ENCODE results near the gene CCDC73. TPM values are rescaled to one million over a fixed set of nuclear protein-coding genes. Genes with fewer than 3 reads are reported as not detected.
"Not testable (repeated sequence)": the region's sequence is repeated elsewhere in the genome, so short reads cannot be mapped to it uniquely, and the experiment has no call there.

CCDC73 gene
- total RNA-seq, 1 donor from 2014 or later, result not detected

DNA sequence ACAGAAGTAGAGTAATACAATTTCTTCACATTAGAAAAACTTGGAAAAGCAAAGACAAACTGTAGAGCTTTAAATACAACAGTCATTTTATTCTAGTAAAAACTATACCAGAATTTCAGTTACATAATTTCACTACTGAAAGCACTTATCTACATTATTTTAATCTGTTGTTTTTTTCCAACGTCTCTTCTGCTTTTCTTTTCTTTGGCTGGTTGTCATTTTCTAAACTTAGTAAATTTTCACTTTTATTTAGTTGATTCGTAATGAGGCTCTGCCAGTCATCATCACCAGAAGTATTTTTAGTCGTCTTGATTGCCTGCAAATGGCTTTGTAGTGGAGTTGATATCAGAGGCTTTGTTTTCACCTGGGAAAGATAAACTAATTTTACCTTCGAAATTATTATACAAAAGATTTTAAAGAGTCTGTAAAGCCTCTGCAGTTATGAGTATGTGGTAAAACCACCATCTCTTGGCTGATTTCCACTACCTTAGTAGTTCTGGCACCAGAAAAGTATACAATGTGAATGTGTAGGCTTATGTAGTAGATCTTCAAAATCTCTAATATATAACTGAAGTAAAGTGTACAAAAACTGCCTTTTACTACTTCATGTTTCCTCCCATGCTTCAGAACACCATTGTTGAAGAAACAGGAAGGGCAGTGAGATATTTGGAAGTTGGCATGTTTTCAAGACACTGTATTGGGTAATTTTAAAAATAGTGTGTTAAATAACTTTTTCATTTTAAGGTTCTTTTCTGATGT, 191.6 kb downstream of the CCDC73 start:
- no peak overlapping the region for H3K4me3 ChIP-seq
- no peaks in the 10 kb centered on the region for H3K4me1 ChIP-seq
- H3K27me3 ChIP-seq, result no peaks in the 10 kb centered on the region
- no peaks in the 10 kb centered on the region for H3K9me3 ChIP-seq
- peaks cover 17 to 47% of the 10 kb centered on the region in 2 donors for H3K36me3 ChIP-seq
- H3K27ac ChIP-seq, result no peak overlapping the region
- no peak for DNase-seq (ENCODE audit: low spot score in 2 of 2)
- intact Hi-C loops (cut with DNase I), result no loop called here
- no peak for TF ChIP-seq CTCF (IDR thresholded peaks at IDR 0.05)

- TF ChIP-seq CTCF (IDR thresholded peaks at IDR 0.05), result no peak
- peaks cover 38 to 67% of the 10 kb centered on the region in 2 donors for H3K36me3 ChIP-seq
- DNase-seq (ENCODE audit: low spot score in 2 of 2), result no peak
- H3K4me3 ChIP-seq, result no peak overlapping the region
- no peak overlapping the region for H3K27ac ChIP-seq
- H3K4me1 ChIP-seq, result no peaks in the 10 kb centered on the region
- no peaks in the 10 kb centered on the region for H3K9me3 ChIP-seq
- no peaks in the 10 kb centered on the region for H3K27me3 ChIP-seq
- intact Hi-C loops (cut with DNase I), result no loop called here
Observed at GRCh38 chr11:32597921-32598320, 196.5 kb downstream of the CCDC73 start.

DNA sequence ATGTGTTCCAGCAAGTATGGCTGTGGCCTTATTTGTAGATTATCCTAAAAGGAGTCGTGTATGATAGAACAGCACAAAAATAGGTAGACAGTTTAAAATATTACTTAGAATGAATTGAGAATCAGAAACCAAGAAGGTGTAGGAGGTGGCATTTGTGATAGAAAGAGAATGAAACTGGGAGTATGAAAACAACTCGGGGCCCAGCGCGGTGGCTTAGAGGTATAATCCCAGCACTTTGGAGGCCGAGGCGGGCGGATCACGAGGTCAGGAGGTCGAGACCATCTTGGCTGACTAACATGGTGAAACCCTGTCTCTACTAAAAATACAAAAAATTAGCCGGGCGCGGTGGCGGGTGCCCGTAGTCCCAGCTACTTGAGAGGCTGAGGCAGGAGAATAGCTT, 198.3 kb downstream of the CCDC73 start:
- H3K9me3 ChIP-seq; H3K4me3 ChIP-seq; H3K27ac ChIP-seq; H3K27me3 ChIP-seq; H3K4me1 ChIP-seq; intact Hi-C loops (cut with DNase I); DNase-seq (ENCODE audit: low spot score in 2 of 2): not testable (repeated sequence)
- peaks cover 51 to 73% of the 10 kb centered on the region in 2 donors for H3K36me3 ChIP-seq

DNA sequence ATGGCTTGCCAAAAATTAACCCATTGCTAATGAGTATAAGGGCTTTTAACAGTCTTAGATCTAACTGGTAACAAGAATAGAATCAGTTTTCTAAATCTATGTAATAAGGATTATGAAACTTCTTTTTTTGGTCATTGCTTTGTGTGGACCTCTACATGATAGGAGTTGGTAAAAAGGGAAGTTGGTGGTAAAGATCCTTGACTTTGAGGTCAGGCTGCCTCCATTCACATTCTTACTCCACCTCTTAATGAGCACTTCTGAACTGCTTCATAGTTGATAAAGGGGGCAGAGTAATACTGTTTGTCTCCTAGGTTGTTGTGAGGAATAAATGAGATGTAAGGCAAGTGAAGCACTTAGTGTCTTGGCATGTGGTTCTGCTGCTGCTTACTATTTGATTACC, 200.2 kb downstream of the CCDC73 start:
- TF ChIP-seq CTCF (IDR thresholded peaks at IDR 0.05), result no peak
- Histone ChIP-seq H3K4me3 (no peak overlapping the region), H3K4me1 (no peaks in the 10 kb centered on the region), H3K27ac (no peak overlapping the region), H3K27me3 (no peaks in the 10 kb centered on the region), H3K36me3 (peaks cover 69 to 85% of the 10 kb centered on the region in 2 donors), H3K9me3 (no peaks in the 10 kb centered on the region)
- intact Hi-C loops (cut with DNase I), result no loop called here
- no peak for DNase-seq (ENCODE audit: low spot score in 2 of 2)

- Histone ChIP-seq H3K4me1 (peaks cover 7 to 9% of the 10 kb centered on the region in 2 donors), H3K9me3 (no peaks in the 10 kb centered on the region), H3K27me3 (no peaks in the 10 kb centered on the region), H3K27ac (no peak overlapping the region), H3K36me3 (peaks cover 27 to 34% of the 10 kb centered on the region in 2 donors), H3K4me3 (no peak overlapping the region)
- intact Hi-C loops (cut with DNase I), result loop anchor here (10.0 kb wide), 1 partner anchor 1188 kb away; the partner anchor contains the start of gene FBXO3
- no peak for DNase-seq (ENCODE audit: low spot score in 2 of 2)
- no peak for TF ChIP-seq CTCF (IDR thresholded peaks at IDR 0.05)
Observed at GRCh38 chr11:32586576-32587190, 207.8 kb downstream of the CCDC73 start.

DNA sequence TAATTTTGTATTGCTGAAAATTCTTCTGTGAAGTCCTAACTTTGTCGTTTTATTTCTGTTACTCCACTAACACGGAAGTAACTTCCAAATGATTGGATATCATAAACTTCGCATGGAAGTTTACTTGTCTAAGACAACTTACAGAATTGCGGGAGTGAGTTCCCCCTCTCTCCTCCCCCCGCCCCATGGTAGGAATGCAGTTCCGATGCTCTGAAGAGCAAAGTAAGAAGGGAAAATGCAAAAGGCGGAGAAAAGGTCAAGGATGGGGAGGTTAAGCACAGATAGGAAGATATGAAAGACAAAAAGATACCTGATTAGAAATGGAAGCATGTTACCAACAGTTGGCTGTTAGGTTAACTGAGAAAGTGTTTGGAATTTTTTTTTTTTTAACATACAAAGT, 209.5 kb downstream of the CCDC73 start:
- H3K27ac ChIP-seq, result no peak overlapping the region
- intact Hi-C loops (cut with DNase I), result loop anchor here (5.0 to 10.0 kb wide), 4 partner anchors 307 to 1467 kb away; partner anchors contain the start of genes CAPRIN1, CSTF3, FBXO3 and QSER1

More for the DNA sequence above, 209.5 kb downstream of the CCDC73 start:
- peaks cover 12 to 16% of the 10 kb centered on the region in 2 donors for H3K36me3 ChIP-seq
- no peak for DNase-seq (ENCODE audit: low spot score in 2 of 2)
- no peak for TF ChIP-seq CTCF (IDR thresholded peaks at IDR 0.05)
- no peaks in the 10 kb centered on the region for H3K27me3 ChIP-seq
- no peaks in the 10 kb centered on the region for H3K9me3 ChIP-seq
- peaks cover 7 to 9% of the 10 kb centered on the region in 2 donors for H3K4me1 ChIP-seq
- peak overlapping the region; percentile 73 to 94 for H3K4me3 ChIP-seq

Measured in ascending aorta (tissue), 2 donors.